Measurements from ENCODE around the gene PLEKHG7.

Gene PLEKHG7

DNA sequence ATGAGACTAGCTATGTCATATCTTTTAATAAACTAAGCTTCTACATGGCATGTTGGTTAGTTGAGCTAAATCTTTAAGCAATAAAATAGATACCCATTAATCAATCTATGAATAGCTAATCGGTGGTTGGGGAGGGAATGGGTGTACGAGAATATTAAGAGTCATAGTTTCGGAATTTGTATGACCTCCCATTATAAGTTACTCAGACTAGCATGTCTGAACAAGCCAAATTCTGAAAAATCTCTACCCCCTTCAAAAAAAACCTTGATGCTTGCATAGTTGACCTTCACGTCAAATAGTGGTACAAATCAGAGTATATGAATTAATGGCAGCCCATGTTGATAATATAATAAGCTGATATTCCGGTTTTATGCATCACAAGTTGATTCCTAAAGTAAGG lies 60.0 kb downstream of the PLEKHG7 start:
- POLR2A ChIA-PET, result no interaction called here
- no peak for DNase-seq (ENCODE audit: extremely low spot score)
- CTCF ChIA-PET, result no interaction called here

DNA sequence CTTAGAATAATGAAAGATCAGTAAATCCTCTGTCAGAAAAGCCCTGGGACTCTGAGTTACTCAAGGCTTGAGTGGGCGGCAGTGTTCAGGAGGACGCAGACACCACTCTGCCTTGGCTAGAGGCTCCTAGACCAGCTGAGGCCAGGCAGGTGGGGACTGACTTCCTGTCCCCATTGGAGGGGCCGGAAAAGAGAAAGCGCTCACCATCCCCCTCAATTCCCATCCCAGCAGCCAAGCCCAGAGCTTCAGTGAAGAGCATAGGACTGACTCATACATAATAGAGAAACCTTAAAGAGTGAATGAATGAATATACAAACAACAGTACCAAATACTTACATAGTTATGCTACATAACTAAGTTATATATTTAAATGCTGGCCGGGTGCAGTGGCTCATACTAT lies 62.0 kb downstream of the PLEKHG7 start:
- no peak for DNase-seq (ENCODE audit: extremely low spot score)
- POLR2A ChIA-PET, result no interaction called here
- CTCF ChIA-PET, result no interaction called here
- TF ChIP-seq SUZ12 (IDR thresholded peaks at IDR 0.05) (no peak), FOXM1 (IDR thresholded peaks at IDR 0.05; ENCODE audit: borderline replicate concordance) (no peak), L3MBTL2 (conservative IDR thresholded peaks at IDR 0.05) (no peak), ZNF384 (IDR thresholded peaks at IDR 0.05) (no peak)

More for the DNA sequence above, 60.0 kb downstream of the PLEKHG7 start:
- no peak for TF ChIP-seq FOXA1 (IDR thresholded peaks at IDR 0.05)
- TF ChIP-seq LEF1 (IDR thresholded peaks at IDR 0.05; ENCODE audit: borderline replicate concordance), result no peak
- TF ChIP-seq BHLHE40 (IDR thresholded peaks at IDR 0.05; ENCODE audit: borderline replicate concordance), result no peak
- no peak for TF ChIP-seq HDGF (IDR thresholded peaks at IDR 0.05; ENCODE audit: borderline replicate concordance)
- no peak for TF ChIP-seq NFRKB (IDR thresholded peaks at IDR 0.05)
- TF ChIP-seq ARNT (IDR thresholded peaks at IDR 0.05), result no peak
- TF ChIP-seq, protein P1, sequence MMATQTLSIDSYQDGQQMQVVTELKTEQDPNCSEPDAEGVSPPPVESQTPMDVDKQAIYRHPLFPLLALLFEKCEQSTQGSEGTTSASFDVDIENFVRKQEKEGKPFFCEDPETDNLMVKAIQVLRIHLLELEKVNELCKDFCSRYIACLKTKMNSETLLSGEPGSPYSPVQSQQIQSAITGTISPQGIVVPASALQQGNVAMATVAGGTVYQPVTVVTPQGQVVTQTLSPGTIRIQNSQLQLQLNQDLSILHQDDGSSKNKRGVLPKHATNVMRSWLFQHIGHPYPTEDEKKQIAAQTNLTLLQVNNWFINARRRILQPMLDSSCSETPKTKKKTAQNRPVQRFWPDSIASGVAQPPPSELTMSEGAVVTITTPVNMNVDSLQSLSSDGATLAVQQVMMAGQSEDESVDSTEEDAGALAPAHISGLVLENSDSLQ (IDR thresholded peaks at IDR 0.05), result no peak
- no peak for TF ChIP-seq FOXK2 (IDR thresholded peaks at IDR 0.05)
- TF ChIP-seq ZNF384 (IDR thresholded peaks at IDR 0.05), result no peak
- no peak for TF ChIP-seq L3MBTL2 (conservative IDR thresholded peaks at IDR 0.05)
- TF ChIP-seq CTBP1 (IDR thresholded peaks at IDR 0.05; ENCODE audit: borderline replicate concordance), result no peak

DNA sequence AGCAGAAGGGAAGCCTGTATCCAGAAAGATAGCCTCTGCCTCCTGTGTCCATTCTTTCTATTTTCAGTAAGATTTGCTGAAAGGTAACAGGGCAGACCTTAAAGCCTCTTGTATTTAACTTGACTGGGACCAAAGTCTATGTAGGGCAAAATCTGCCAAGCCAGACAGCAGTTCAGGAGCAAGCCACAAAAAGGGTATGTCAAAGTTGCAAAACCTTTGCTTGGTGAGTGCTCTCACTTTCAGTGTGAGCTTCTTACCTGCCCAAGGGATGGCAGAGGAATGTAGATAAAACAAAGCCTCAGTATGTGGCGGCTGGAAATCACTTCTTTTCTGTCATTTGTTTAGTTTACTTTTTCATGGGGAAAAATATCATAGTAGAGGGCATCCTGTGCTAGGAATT lies 63.1 kb downstream of the PLEKHG7 start:
- no peak for DNase-seq (ENCODE audit: extremely low spot score)
- TF ChIP-seq BHLHE40 (IDR thresholded peaks at IDR 0.05; ENCODE audit: borderline replicate concordance) (no peak), ZNF384 (IDR thresholded peaks at IDR 0.05) (no peak), L3MBTL2 (conservative IDR thresholded peaks at IDR 0.05) (no peak), FOXM1 (IDR thresholded peaks at IDR 0.05; ENCODE audit: borderline replicate concordance) (no peak), ELF4 (IDR thresholded peaks at IDR 0.05) (no peak), FOXA1 (IDR thresholded peaks at IDR 0.05) (no peak), SP1 (IDR thresholded peaks at IDR 0.05) (no peak), HDGF (IDR thresholded peaks at IDR 0.05; ENCODE audit: borderline replicate concordance) (no peak), FOXK2 (IDR thresholded peaks at IDR 0.05) (no peak), SUZ12 (IDR thresholded peaks at IDR 0.05) (no peak), NFRKB (IDR thresholded peaks at IDR 0.05) (no peak), LEF1 (IDR thresholded peaks at IDR 0.05; ENCODE audit: borderline replicate concordance) (no peak), CTBP1 (IDR thresholded peaks at IDR 0.05; ENCODE audit: borderline replicate concordance) (no peak), ARNT (IDR thresholded peaks at IDR 0.05) (no peak), TARDBP (IDR thresholded peaks at IDR 0.05) (no peak)
- TF ChIP-seq, protein P1 (IDR thresholded peaks at IDR 0.05), result no peak
- POLR2A ChIA-PET, result no interaction called here
- CTCF ChIA-PET, result no interaction called here

DNA sequence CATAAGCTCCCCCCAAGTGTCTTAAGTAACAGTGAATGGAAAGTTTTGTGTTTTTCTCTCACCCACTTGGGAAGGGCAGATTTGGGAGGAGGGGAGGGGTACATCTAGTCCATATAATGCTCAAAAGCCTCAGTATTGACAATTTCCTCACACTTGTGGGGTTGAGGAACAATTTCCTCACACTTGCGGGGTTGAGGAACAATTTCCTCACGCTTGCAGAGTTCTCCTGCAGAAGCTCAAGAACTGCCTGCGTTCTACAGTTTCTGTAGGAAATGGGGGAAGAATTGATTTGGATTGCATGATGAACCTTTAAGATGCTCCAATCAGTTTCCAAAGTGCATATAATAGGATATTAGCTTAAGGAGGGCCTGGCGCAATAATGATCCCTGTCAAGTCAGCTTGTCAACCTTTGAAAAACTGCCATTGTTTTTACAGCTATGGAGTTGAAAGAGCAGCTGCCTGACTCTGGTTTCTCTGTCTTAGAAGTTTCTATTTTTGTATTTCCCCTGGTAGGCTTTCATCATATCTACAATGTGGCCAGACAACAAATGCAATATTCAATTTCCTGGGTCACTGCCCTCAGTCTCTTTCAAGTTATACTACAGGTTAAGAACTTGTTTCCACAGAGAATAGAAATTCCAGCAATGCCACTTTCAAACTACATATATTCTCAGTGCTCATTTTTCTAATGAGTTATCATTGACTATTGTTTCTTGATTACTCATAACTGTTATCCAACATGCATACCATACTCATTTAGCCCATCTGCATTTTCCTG lies 66.5 kb downstream of the PLEKHG7 start:
- ChIA-PET POLR2A (no interaction called here), CTCF (no interaction called here)
- TF ChIP-seq CTBP1 (IDR thresholded peaks at IDR 0.05; ENCODE audit: borderline replicate concordance), result no peak
- TF ChIP-seq LEF1 (IDR thresholded peaks at IDR 0.05; ENCODE audit: borderline replicate concordance), result no peak
- DNase-seq (ENCODE audit: extremely low spot score), result no peak

DNA sequence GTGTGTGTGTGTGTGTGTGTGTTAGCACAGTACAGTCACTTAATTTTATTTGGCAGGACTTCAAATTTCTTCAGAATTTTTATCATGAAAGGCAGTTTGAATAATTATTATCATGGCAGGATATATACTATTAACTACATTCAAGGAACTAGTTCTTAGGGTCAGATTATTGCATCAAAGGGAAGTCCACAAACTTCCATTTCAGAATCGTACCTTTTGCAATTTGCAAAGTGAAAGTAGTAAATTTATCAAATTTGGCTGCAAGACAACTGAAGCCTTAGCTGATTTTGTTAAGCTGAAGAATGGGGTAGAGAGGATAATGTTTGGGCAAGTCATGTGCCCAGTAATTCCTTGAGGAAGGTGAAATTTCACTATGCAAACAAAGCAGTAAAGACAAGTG lies 68.2 kb downstream of the PLEKHG7 start:
- no peak for DNase-seq (ENCODE audit: extremely low spot score)
- ChIA-PET CTCF (no interaction called here), POLR2A (no interaction called here)
- TF ChIP-seq FOXM1 (IDR thresholded peaks at IDR 0.05; ENCODE audit: borderline replicate concordance) (no peak), BHLHE40 (IDR thresholded peaks at IDR 0.05; ENCODE audit: borderline replicate concordance) (no peak), ELF4 (IDR thresholded peaks at IDR 0.05) (no peak), ZNF384 (IDR thresholded peaks at IDR 0.05) (no peak), L3MBTL2 (conservative IDR thresholded peaks at IDR 0.05) (no peak), FOXA1 (IDR thresholded peaks at IDR 0.05) (no peak), LEF1 (IDR thresholded peaks at IDR 0.05; ENCODE audit: borderline replicate concordance) (no peak), HDGF (IDR thresholded peaks at IDR 0.05; ENCODE audit: borderline replicate concordance) (no peak)

DNA sequence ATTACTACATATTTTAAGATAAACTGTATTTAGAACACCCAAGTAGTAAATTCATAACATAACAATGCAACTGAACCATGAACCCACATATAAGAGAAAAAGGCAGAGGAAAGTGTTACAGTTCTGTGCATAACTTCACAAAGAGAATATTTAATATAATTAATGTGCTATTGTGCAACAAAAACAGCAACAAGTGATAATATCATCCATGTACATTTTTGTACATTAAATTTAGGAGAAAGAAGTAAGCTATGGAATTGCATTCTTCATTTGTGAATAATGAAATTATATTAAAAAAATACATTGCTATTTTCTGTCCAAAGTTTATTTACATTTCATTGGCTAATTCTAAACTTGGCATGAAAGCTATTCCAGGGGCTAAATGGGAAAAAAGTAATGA lies 72.6 kb downstream of the PLEKHG7 start:
- no peak for DNase-seq (ENCODE audit: extremely low spot score)
- CTCF ChIA-PET, result no interaction called here
- no peak for TF ChIP-seq ZNF384 (IDR thresholded peaks at IDR 0.05)
- TF ChIP-seq L3MBTL2 (conservative IDR thresholded peaks at IDR 0.05), result no peak
- TF ChIP-seq SUZ12 (IDR thresholded peaks at IDR 0.05), result no peak
- TF ChIP-seq FOXK2 (IDR thresholded peaks at IDR 0.05), result no peak
- no peak for TF ChIP-seq FOXA1 (IDR thresholded peaks at IDR 0.05)
- no peak for TF ChIP-seq ARNT (IDR thresholded peaks at IDR 0.05)
- TF ChIP-seq LEF1 (IDR thresholded peaks at IDR 0.05; ENCODE audit: borderline replicate concordance), result no peak
- TF ChIP-seq SP1 (IDR thresholded peaks at IDR 0.05), result no peak
- no peak for TF ChIP-seq CTBP1 (IDR thresholded peaks at IDR 0.05; ENCODE audit: borderline replicate concordance)
- TF ChIP-seq, protein P1 (IDR thresholded peaks at IDR 0.05), result no peak
- TF ChIP-seq BHLHE40 (IDR thresholded peaks at IDR 0.05; ENCODE audit: borderline replicate concordance), result no peak
- POLR2A ChIA-PET, result no interaction called here
